Fibroblast of mammary gland (primary cell): ENCODE data around the gene B3GALNT2.

ENCODE experiments used
- DNase-seq: peaks from one replicate; pipeline ENCODE4 v3.0.0-alpha.2; 2010; ENCODE audit warnings: low read depth
- H3K4me3 ChIP-seq: 2 replicates; pipeline ENCODE4 v1.5.1; 2011; ENCODE audit warnings: low read depth, mild to moderate bottlenecking, low read length, moderate library complexity; ENCODE audit not compliant: control insufficient read depth
- TF ChIP-seq, protein P1 (sequence below): conservative IDR thresholded peaks from 2 replicates; pipeline ENCODE4 v1.5.1; 2011; ENCODE audit warnings: low read depth, low read length, inconsistent platforms; ENCODE audit not compliant: control insufficient read depth, insufficient read depth

The B3GALNT2 gene

DNA sequence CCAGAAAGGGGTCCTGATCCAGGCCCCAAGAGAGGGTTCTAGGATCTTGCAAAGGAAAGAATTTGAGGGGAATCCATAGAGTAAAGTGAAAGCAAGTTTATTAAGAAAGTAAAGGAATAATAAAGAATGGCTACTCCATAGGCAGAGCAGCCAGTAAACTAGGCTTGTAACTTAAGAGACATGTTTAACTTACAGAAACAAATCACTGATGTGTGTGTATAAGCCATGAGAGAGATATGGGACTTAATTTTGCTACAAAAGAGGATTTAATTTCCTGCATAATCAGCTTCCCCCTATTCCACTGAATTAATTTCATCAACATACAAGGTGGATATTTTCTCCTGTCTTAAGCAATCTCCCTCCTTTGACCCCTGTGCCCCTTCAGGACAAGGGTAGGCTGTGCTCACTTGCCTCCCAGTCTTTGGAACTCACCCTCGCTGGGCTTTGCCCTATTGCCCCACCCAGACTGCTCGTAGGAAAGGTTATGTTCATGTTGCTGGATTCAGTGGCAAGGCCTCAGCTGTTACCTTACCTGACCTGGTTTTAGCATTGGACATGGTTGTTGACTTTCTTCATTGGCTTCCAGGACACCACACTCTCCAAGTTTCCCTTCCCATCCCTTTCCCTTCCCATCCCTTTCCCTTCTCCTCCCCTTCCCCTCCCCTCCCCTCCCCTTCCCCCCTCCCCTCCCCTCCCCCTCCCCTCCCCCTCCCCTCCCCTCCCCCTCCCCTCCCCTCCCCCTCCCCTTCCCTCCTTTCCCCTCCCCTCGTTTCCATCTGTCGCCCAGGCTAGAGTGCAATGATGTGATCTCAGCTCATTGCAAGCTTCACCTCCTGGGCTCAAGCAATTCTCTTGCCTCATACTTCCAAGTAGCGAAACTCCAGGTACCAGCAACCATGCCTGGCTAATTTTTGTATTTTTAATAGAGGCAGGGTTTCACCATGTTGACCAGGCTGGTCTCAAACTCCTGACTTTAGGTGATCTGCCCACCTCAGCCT lies 92.5 kb downstream of the B3GALNT2 start:
- DNase-seq: peak; percentile 16
- TF ChIP-seq, protein P1, sequence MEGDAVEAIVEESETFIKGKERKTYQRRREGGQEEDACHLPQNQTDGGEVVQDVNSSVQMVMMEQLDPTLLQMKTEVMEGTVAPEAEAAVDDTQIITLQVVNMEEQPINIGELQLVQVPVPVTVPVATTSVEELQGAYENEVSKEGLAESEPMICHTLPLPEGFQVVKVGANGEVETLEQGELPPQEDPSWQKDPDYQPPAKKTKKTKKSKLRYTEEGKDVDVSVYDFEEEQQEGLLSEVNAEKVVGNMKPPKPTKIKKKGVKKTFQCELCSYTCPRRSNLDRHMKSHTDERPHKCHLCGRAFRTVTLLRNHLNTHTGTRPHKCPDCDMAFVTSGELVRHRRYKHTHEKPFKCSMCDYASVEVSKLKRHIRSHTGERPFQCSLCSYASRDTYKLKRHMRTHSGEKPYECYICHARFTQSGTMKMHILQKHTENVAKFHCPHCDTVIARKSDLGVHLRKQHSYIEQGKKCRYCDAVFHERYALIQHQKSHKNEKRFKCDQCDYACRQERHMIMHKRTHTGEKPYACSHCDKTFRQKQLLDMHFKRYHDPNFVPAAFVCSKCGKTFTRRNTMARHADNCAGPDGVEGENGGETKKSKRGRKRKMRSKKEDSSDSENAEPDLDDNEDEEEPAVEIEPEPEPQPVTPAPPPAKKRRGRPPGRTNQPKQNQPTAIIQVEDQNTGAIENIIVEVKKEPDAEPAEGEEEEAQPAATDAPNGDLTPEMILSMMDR: no peak
- no peak overlapping the region for H3K4me3 ChIP-seq

DNA sequence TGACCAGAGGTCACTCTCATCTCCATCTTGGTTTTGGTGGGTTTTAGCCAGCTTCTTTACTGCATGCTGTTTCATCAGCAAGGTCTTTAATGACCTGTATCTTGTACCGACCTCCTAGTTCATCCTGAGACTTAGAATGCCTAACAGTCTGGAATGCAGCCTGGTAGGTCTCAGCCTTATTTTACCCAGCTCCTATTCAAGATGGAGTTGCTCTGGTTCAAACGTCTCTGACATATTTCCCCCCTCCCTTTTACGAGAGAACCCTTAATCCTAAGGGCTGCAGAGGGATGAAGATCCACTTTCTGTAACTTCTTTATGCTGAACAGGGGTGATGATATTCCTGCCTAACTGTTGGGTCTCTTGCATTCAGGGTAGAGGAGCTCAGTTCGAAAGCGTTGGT lies 93.8 kb downstream of the B3GALNT2 start:
- H3K4me3 ChIP-seq: no peak overlapping the region
- TF ChIP-seq, protein P1: no peak
- no peak for DNase-seq

DNA sequence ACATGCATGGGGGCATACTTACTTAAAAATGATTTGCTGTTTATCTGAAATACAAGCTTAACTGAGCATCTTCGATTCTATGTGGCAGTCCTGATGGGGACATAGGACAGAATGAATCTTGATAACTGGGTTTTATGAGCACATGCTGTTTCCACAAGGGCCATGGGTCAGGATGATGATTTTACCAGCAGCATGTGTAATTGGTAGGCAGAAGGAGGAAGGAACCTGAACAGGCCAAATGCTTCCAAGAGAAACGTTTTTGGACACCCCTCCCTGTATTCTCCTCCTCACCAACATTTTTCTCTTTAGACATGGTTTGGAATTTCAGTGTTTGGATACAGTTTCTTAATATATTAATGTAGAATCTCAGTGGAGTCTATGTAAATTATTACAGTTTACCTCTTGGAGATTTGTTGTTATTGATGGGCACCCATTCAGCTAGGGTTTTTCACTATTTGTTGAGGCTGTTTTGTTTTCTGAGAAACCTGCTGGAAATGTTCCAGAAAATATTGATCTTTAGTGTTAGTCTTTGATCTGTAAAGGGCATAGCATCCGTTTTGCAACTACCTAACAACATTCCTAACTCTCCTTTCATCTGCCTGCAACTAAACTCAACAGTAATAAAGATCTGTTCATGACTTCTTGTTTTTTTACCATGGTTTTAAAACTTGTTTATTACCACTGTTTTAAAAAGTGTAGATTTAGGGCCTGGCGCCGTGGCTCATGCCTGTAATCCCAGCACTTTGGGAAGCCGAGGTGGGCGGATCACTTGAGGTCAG lies 95.0 kb downstream of the B3GALNT2 start:
- TF ChIP-seq, protein P1: no peak
- H3K4me3 ChIP-seq: no peak overlapping the region
- no peak for DNase-seq

DNA sequence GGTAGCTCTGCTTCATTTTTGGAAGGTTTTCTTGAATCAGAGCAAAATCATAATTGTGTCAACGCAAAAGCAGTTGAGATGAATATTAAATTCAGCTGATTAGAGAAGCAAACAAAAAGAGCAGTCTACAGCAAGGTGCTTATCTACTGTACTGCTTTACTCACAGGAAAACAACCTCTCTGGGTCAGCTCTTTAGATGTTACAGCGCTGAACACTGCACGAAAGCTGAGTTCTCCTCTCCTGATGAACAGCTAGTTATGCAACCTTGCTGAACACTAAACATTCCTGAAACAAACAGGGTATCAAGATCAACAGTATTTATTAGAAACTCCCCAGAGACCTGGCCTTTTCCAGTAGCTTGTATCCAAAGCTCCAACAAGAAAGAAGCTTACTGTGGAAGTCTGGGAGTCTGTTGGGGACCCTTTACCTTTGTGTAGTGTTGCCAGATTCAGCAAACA lies 95.7 kb downstream of the B3GALNT2 start:
- DNase-seq: no peak

DNA sequence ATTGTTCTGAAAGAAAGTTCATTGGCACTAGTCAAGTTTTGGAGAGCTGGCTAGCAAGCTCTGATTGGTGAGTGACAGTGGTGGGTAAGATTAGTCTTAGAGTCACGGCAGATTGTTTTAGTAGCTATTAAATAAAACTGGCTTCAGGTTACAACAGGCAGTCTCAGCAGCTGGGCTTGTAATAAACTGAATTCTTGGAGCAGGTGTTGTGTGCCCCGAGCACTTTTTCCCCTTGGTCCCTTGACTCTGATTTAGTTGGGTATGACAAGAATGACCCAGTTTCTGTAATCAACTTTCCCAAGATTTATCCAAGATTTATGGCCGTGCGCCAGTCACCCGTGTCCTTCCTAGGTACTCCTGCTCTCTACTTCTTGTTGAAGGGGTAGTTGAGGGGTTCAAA lies 96.8 kb downstream of the B3GALNT2 start:
- no peak for DNase-seq
- H3K4me3 ChIP-seq: no peak overlapping the region
- TF ChIP-seq, protein P1: no peak

More for the DNA sequence above, 95.7 kb downstream of the B3GALNT2 start:
- TF ChIP-seq, protein P1: no peak
- no peak overlapping the region for H3K4me3 ChIP-seq

DNA sequence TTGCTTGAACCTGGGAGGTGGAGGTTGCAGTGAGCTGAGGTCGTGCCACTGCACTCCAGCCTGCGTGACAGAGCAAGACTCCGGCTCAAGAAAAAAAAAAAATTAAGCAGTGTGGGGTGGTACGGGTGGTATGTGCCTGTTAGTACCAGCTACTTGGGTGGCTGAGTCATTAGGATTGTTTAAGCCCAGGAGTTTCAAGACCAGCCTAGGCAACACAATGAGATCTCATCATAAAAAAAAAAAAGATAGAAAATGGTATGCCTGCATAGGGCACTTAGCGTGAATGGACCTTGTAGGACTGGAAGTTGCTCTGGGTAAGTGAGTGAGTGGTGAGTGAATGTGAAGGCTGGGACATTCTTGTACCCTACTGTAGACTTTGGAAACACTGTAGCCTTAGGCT lies 100.1 kb downstream of the B3GALNT2 start:
- DNase-seq: no peak
- H3K4me3 ChIP-seq: no peak overlapping the region
- TF ChIP-seq, protein P1: no peak
